GM19395 (cell line): ENCODE measurements around the gene NUB1.

ENCODE experiments used
- ATAC-seq: cut with Tn5 transposase; IDR thresholded peaks from one replicate; pipeline ENCODE4 v1.9.1; 2021; ENCODE audit warnings: mild to moderate bottlenecking, moderate library complexity; ENCODE audit not compliant: unreplicated experiment

The NUB1 gene

DNA sequence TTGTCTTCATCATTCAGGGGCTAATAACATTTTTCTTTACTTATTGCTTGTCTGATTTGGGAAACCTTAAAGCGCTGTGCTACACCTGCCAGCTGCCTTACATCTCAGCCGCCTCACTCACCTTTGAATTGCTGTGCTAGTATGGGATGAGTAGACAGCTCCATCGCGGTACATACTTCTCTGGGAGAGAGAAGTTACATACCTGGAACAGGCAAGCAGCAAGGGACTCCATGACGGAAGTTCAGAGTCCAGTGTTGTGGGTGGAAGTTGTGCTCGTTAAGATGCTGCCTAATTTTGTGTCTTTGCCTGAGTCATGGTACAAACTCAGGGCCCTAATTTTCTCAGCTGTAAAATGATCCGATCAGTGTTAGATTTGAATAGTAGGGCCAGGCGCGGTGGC is 1.9 kb downstream of the NUB1 start:
- ATAC-seq, result no peak

GRCh38 chr7:151345576-151346469 is 4.2 kb downstream of the NUB1 start:
- no peak for ATAC-seq

GRCh38 chr7:151346470-151346769 is 4.8 kb downstream of the NUB1 start:
- no peak for ATAC-seq

- no peak for ATAC-seq
Measured at GRCh38 chr7:151347200-151347599, 5.6 kb downstream of the NUB1 start.

DNA sequence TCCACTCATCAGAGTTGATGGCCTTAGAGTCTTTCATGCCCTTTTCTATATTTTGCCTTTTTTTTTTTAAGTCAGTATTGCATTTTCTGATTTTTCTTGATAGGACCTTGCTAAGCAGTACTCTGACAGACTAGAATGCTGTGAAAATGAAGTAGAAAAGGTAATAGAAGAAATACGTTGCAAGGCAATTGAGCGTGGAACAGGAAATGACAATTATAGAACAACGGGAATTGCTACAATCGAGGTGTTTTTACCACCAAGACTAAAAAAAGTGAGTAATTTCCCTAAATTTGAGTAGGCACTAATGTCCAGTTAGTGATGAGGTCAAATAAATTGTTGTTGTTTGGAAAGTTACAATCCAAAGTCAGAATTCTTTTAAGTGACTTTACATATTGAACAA is 7.4 kb downstream of the NUB1 start:
- ATAC-seq, result no peak

DNA sequence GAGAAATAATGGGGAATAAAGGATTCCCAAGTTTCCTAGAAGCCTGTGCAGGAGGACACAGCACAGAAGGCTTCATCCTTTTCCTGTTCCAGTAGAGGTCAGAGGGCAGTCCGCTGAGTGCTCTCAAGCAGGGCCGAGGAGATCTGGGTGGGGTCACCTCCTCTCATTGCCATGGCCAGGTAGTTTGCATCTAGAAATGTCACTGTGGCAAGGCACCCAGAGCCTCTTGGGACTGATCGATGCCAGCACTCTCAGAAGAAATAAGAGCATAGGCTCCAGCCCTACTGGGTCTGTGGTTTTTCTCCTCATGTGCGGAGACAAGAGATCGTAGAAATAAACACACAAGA is 7.9 kb downstream of the NUB1 start:
- ATAC-seq, result peak; percentile 45

DNA sequence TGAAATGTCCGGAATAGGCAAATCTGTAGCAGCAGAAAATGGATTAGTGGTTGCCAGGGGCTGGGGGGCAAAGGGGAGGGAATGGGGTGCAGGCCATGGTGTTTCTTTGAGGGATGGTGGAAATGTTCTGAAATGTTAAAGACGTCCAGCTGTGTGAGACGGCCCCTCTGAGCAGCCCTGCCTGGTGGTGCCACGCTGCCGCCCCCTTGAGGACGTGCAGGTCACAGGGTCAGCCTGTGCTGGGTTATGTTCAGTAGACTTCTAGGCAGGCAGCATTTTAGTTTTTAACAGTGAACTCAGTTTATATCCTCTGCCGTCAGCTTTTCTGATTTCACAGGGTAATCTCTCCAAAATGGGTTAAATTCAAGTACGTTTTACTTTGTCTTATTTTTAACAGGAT is 9.4 kb downstream of the NUB1 start:
- no peak for ATAC-seq

DNA sequence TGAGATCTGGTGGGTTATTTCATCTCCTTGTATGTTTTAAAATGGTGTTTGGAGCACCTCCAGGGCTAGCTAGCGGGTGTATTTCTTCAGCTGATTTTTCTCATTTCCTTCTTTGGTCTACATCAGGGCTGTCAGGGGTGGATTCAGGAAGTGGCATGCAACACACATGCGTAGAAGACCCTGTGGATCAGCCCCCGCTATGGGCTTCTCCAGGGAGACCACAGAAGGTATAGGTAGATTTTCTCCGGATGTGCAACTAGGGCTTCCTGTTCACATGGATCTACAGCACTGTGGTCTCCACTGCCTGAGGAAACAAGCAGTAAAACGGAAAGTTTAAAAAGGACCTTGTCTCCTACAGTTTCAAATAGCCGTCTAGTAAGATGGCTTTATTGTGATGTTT is 10.4 kb downstream of the NUB1 start:
- ATAC-seq, result peak; percentile 44

DNA sequence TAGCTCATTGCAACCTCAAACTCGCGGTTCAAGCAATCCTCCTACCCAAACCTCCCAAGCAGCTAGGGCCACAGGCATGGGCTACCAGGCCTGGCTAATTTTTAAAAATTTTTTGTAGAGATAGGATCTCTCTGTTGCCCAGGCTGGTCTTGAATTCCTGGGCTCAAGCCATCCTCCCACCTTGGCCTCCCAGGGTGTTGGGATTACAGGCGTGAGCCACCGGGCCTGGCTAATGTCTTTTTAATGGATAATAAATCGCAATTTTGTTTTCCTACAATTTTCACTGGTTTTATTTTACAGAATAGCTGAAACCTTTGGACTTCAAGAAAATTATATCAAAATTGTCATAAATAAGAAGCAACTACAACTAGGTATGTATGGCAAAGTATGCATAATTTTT is 10.9 kb downstream of the NUB1 start:
- peak; percentile 23 for ATAC-seq

- no peak for ATAC-seq
Measured at GRCh38 chr7:151361193-151361959, 19.8 kb downstream of the NUB1 start.

DNA sequence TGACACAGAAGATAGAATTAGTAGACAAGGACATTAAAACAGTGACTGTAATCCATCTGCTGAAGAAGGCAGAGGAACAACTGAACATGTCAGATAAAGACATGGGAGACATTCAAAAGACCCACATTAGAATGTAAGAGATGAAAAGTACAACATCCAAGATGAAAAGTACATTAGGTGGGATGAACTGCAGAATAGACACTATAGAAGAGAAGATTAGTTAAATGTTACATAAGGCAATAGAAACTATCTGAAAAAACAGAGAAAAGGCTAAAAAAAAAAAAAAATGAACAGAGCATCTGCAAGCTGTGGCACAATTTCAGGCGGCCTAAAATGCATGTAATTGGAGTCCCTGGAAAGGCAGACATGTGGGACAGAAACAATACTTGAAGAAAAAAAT is 21.6 kb downstream of the NUB1 start:
- ATAC-seq, result no peak

DNA sequence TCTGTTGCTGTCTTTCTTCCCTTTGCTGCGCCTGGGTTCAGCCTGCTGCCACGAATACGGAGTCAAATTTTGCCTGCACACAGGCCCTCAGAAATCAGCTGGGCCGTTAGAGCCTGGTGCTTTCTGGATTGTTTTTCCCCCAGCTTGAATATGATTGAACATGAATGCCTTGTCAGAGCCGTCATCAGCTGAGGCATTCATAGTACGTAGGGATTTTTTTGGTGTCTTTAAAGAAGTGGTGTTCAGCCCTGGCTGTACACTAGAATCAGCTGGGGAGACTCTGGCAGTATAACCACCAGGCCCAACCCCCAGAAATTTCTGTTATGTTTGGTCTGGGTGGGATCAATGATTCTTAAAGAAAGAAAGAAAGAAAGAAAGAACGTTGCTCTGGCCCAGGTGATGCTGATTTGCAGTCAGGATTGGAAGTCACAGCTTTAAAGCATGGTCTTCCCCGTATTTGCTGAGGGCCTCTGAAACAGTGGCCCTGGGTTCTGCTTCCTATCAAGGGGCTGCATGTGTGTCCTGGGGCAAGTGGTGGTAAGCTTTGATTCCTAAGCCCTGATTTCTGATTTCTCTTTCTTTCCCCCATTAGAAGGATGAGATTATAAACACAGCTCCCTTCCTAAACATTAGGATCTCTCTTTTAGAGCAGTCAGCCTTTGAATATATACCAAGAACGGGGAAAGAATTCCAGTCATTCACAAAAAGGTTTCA is 24.7 kb downstream of the NUB1 start:
- no peak for ATAC-seq

GRCh38 chr7:151366880-151367222 is 25.2 kb downstream of the NUB1 start:
- no peak for ATAC-seq

DNA sequence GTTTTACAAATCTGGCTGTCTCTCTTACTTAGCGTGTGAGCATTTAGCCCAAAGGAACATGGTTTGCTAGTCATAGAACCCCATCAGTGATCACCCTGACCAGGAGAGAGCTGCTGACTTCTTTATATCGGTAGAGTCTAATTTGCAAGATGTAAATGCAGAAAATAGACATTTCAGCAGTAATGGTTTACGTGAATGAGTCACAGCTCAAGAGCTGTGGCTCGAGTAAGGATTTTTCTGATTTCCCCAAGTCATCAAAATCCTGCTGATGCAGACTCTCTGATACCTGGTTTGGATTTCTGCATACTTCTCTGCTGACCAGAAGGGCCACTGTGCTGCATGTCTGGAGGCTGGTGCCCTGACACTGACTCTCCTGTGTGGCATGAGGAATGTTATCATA is 25.7 kb downstream of the NUB1 start:
- ATAC-seq, result no peak

- peak; percentile 97 for ATAC-seq
Measured at GRCh38 chr7:151368136-151368571, 26.5 kb downstream of the NUB1 start.

- no peak for ATAC-seq
Measured at GRCh38 chr7:151371266-151371665, 29.7 kb downstream of the NUB1 start.

DNA sequence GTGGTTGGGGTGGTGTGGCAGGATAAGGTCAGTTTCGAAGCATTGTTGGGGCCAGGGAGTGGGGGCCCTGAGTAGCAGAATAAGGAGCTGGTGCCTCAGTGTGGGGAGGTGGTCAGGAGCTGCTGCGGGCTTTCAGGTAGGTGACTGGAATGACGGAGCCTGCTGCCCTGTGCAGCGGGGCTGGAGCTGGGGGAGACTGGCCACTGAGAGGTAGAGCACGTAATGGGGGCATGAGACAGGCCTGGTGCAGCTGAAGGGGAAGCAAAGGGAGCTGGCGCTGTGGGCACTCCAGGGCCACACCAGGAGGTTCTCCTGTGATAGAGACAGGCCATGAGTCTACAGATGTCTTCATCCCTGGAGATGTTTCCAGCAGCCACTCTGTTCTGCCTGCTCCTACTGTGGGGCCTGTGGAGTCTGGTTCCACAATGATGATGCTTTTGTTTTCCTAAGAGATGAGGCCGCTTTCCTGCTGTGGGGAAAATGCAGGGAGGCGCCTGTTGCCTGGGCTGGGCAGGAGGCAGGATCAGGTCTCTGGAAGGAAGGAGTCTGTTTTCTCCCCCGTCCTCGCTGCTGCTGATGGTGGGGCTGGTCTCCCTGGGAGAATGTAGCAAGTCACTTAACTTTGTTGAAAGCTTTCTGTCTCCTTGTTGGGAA is 31.1 kb downstream of the NUB1 start:
- ATAC-seq, result no peak

- ATAC-seq, result no peak
Measured at GRCh38 chr7:151373599-151373998, 32.0 kb downstream of the NUB1 start.

DNA sequence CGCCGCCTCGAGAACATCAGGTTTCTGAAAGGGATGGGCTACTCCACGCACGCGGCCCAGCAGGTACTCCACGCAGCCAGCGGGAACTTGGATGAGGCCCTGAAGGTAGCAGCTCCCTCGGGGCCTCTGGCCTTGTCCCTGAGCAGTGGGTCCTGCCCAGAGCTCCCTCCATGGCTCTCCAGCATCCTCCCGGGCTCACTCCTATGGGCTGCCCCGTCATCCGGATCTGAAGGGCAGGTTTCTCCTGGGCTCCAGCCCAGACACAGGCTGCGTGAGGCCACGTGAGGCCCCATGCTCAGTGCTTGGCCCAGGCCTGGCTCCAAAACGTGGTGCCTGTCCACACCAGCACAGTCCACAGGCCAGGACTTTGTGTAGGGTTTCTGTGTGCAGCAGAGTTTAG is 32.5 kb downstream of the NUB1 start:
- ATAC-seq, result no peak

GRCh38 chr7:151374726-151375125 is 33.1 kb downstream of the NUB1 start:
- no peak for ATAC-seq

GRCh38 chr7:151375530-151376217 is 34.1 kb downstream of the NUB1 start:
- no peak for ATAC-seq
